ENCODE measurements around the gene PRKCE. TPM values are rescaled to one million over a fixed set of nuclear protein-coding genes. Genes with fewer than 3 reads are reported as not detected.

Gene PRKCE
- total RNA-seq, 1 donor from 2014 or later = 12.0 TPM

DNA sequence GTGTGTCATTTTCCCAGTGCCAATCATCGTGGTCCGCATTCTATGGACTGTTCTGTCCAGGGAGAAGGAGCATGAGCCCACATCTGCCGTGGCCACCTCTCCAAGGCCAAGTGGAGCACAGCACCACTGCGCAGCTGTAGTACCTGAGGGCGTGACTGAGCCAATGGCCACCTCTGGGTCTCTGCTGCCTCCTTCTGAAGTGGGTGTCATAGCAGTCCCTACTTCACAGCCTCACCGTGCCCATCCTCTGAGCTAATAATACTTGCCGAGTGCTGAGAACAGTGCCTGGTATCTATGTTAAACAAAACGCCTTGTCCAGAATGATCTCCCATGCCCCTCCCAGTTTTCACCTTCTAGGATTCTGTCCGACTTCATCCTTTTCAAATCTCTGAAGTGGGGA, 256.1 kb downstream of the PRKCE start:
- DNase-seq (ENCODE audit: low spot score) = no peak
- no peaks in the 10 kb centered on the region for H3K9me3 Mint-ChIP-seq (ENCODE audit: low read depth)
- no peak overlapping the region for H3K27ac Mint-ChIP-seq (ENCODE audit: unreplicated experiment)
- TF ChIP-seq, protein P1, sequence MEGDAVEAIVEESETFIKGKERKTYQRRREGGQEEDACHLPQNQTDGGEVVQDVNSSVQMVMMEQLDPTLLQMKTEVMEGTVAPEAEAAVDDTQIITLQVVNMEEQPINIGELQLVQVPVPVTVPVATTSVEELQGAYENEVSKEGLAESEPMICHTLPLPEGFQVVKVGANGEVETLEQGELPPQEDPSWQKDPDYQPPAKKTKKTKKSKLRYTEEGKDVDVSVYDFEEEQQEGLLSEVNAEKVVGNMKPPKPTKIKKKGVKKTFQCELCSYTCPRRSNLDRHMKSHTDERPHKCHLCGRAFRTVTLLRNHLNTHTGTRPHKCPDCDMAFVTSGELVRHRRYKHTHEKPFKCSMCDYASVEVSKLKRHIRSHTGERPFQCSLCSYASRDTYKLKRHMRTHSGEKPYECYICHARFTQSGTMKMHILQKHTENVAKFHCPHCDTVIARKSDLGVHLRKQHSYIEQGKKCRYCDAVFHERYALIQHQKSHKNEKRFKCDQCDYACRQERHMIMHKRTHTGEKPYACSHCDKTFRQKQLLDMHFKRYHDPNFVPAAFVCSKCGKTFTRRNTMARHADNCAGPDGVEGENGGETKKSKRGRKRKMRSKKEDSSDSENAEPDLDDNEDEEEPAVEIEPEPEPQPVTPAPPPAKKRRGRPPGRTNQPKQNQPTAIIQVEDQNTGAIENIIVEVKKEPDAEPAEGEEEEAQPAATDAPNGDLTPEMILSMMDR (IDR thresholded peaks at IDR 0.05) = no peak
- no peaks in the 10 kb centered on the region for H3K27me3 Mint-ChIP-seq (ENCODE audit: low read depth)
- H3K4me3 Mint-ChIP-seq (ENCODE audit: unreplicated experiment) = no peak overlapping the region
- no peaks in the 10 kb centered on the region for H3K36me3 Mint-ChIP-seq (ENCODE audit: low read depth)
- H3K4me1 Mint-ChIP-seq (ENCODE audit: low read depth) = no peaks in the 10 kb centered on the region

DNA sequence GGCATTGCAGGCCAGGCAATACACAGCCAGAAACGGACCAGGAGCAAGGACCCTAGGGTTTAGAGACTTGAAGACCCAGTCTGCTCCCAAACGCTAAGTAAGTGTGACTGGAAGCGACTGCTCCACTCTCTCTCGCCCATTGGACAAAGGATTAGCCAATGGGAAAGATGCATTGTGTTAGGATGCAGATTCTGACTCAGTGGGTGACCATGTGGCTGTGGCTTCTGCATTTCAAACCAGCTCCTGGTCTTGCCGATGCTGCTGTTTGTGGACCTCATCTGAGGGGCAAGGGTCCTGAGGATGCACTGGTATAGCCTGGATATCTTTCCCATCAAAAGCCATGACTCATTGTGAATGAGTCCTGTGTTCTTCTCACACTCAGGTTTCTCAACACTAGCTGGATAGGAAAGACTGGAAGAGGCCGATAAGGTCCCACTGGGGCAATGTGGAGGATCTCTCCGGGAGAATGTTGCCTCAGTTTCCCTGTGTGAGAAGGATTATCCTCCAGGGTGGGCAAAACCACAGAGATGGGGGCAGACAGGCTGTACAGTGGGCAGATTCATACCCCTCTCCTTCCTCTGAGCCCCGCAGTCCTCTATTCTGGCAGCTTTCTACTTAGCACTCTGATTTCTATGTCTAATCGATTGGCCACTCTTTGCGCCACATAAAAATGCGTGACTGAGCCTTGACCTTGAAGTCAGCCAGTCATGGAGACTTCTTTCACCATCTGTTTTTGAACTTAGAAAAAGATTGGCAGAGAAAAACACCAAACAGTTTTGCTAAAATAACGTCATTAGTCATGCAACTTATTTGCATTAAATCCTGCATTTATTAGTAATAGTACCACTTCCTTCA, 257.1 kb downstream of the PRKCE start:
- no peaks in the 10 kb centered on the region for H3K27me3 Mint-ChIP-seq (ENCODE audit: low read depth)

DNA sequence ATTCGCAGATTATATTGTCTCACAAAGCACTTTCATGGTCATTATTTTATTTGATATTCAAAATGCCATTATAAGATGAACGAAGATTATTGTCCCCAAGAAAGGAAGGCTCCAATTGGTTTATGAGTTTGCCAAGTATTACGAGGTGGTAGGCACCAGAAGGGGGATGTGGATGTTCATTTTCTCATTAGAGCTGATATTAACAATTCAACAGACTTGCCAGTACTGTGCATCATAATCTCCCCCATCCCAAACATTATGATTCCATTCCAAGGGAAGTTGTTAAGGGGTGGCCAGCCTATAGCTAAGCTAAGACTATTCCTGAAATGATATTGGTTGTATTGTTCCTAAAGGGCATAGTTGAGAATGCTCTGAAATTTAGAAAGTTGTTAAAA, 257.7 kb downstream of the PRKCE start:
- no peaks in the 10 kb centered on the region for H3K9me3 Mint-ChIP-seq (ENCODE audit: low read depth)
- H3K27ac Mint-ChIP-seq (ENCODE audit: unreplicated experiment) = no peak overlapping the region
- no peak for DNase-seq (ENCODE audit: low spot score)
- H3K4me1 Mint-ChIP-seq (ENCODE audit: low read depth) = no peaks in the 10 kb centered on the region
- H3K4me3 Mint-ChIP-seq (ENCODE audit: unreplicated experiment) = no peak overlapping the region
- H3K27me3 Mint-ChIP-seq (ENCODE audit: low read depth) = no peaks in the 10 kb centered on the region
- TF ChIP-seq, protein P1 (IDR thresholded peaks at IDR 0.05) = no peak
- H3K36me3 Mint-ChIP-seq (ENCODE audit: low read depth) = no peaks in the 10 kb centered on the region

More for the DNA sequence above, 257.1 kb downstream of the PRKCE start:
- H3K36me3 Mint-ChIP-seq (ENCODE audit: low read depth) = no peaks in the 10 kb centered on the region
- H3K4me3 Mint-ChIP-seq (ENCODE audit: unreplicated experiment) = no peak overlapping the region
- no peaks in the 10 kb centered on the region for H3K4me1 Mint-ChIP-seq (ENCODE audit: low read depth)
- H3K9me3 Mint-ChIP-seq (ENCODE audit: low read depth) = no peaks in the 10 kb centered on the region
- DNase-seq (ENCODE audit: low spot score) = no peak
- no peak overlapping the region for H3K27ac Mint-ChIP-seq (ENCODE audit: unreplicated experiment)
- TF ChIP-seq, protein P1 (IDR thresholded peaks at IDR 0.05) = no peak

DNA sequence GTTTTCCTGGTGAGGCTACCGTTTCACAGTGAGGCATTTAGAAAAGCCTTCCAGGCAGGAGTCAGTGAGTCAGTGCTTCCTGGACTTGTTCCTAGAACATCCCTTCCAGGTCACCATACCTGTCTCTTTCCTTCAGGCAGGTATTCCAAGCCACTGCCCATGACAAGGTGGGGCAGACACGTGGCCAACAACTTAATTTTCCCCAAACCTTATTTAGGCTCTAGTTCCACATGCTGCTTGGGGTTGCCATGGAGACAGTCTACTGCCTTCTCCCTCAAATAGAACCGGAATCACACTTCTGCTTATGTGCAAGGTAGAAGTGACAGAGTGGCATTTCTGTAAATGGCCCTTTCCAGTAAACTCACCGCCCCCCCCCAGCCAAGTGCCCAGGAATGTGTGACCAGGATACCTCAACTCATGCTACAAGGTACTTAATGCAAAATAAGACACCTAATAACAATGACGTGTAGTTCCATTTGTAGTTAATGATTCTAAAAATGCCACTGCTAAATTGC, 258.3 kb downstream of the PRKCE start:
- Mint-ChIP-seq H3K4me1 (ENCODE audit: low read depth) (no peaks in the 10 kb centered on the region), H3K4me3 (ENCODE audit: unreplicated experiment) (no peak overlapping the region), H3K27me3 (ENCODE audit: low read depth) (no peaks in the 10 kb centered on the region), H3K9me3 (ENCODE audit: low read depth) (no peaks in the 10 kb centered on the region), H3K27ac (ENCODE audit: unreplicated experiment) (no peak overlapping the region), H3K36me3 (ENCODE audit: low read depth) (no peaks in the 10 kb centered on the region)
- TF ChIP-seq, protein P1 (IDR thresholded peaks at IDR 0.05) = no peak
- DNase-seq (ENCODE audit: low spot score) = no peak

DNA sequence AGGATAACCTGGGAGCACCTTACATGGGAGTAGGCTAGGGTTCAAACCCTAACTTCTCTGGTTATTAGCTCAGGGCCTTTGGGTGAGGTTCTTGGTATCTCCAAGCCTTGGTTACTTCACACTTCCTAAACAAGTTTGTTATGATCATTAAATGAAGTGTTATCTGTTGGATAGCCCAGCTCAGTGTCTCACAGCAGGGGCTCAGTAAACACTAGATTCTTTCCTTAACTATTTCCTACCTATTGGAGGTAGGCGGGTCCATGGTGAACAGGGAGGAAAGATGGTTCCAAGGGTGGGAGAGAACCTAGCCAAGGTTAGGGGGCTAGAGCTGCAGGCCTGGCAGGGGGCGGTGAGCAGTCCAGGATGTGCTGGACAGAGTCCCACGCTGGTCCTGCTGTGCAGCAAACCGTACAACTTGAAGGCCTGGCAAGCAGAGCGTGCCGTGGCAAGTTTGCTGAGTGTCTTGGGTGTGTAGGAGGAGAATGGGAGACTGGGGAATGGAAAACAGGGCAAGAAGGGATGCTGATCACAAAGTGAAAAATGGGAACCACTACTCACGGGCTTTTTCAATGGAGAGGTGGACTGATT, 259.1 kb downstream of the PRKCE start:
- Mint-ChIP-seq H3K36me3 (ENCODE audit: low read depth) (no peaks in the 10 kb centered on the region), H3K4me1 (ENCODE audit: low read depth) (no peaks in the 10 kb centered on the region), H3K4me3 (ENCODE audit: unreplicated experiment) (no peak overlapping the region), H3K9me3 (ENCODE audit: low read depth) (no peaks in the 10 kb centered on the region), H3K27ac (ENCODE audit: unreplicated experiment) (no peak overlapping the region), H3K27me3 (ENCODE audit: low read depth) (no peaks in the 10 kb centered on the region)
- TF ChIP-seq, protein P1 (IDR thresholded peaks at IDR 0.05) = no peak
- no peak for DNase-seq (ENCODE audit: low spot score)
